Thoracic aorta (tissue), 2 donors: ENCODE results near the gene IL3. TPM values are rescaled to one million over a fixed set of nuclear protein-coding genes. Genes with fewer than 3 reads are reported as not detected.

Source experiments
- ATAC-seq: fragments of 150-250 bp; one replicate; pipeline ENCODE4 v1.8.0; 2017; ENCODE audit warnings: low read depth; ENCODE audit not compliant: insufficient number of reproducible peaks, low FRiP score
- DNase-seq: peaks from one replicate; pipeline ENCODE4 v3.0.0-alpha.2; 2020; ENCODE audit warnings: low spot score
- H3K27ac ChIP-seq, 2 donors: fragments of 200-600 bp; sonication (generic); 1 replicate in 1 of 2; 2 replicates in 1 of 2; pipeline ENCODE4 v1.5.1; 2016; ENCODE audit warnings: mild to moderate bottlenecking in 2 of 2, moderate library complexity in 2 of 2
- H3K27me3 ChIP-seq: fragments of 200-600 bp; sonication (generic); replicated peaks from 2 replicates; pipeline ENCODE4 v1.6.0; 2016; ENCODE audit warnings: mild to moderate bottlenecking; ENCODE audit not compliant: insufficient read depth
- H3K36me3 ChIP-seq: fragments of 200-600 bp; sonication (generic); one replicate; pipeline ENCODE4 v1.5.1; 2016
- H3K4me1 ChIP-seq, 2 donors: fragments of 200-600 bp; sonication (generic); 1 replicate in 1 of 2; 2 replicates in 1 of 2; pipeline versions ENCODE4 v1.5.1 to v1.6.0; 2016; ENCODE audit warnings: low read depth in 2 of 2, mild to moderate bottlenecking in 1 of 2; ENCODE audit not compliant: control insufficient read depth in 1 of 2
- H3K4me3 ChIP-seq: fragments of 200-600 bp; sonication (generic); 2 replicates; pipeline ENCODE4 v1.5.1; 2016; ENCODE audit warnings: mild to moderate bottlenecking
- H3K9me3 ChIP-seq: fragments of 200-600 bp; sonication (generic); 2 replicates; pipeline ENCODE4 v1.5.1; 2016
- CTCF ChIP-seq: fragments of 200-600 bp; sonication (generic); IDR thresholded peaks from one replicate; pipeline ENCODE4 v1.5.1; 2019; ENCODE audit warnings: antibody characterized with exemption
- total RNA-seq, 2 donors: library from RNA; depleted of rRNA; stranded (reverse); fragments of >200 nt; gene quantifications; one replicate each; pipeline versions ENCODE4 v1.1.0 to v1.2.3, GENCODE V29; 2016

The IL3 gene
- total RNA-seq, 2 donors from 2014 or later = not detected

GRCh38 chr5:132013006-132013689, 47.3 kb upstream of the IL3 start:
- peaks cover 0 to 12% of the 10 kb centered on the region in 2 donors for H3K4me1 ChIP-seq
- ATAC-seq (no peak), DNase-seq (no peak)
- H3K4me3 ChIP-seq = no peak overlapping the region
- TF ChIP-seq CTCF = no peak
- H3K36me3 ChIP-seq = no peaks in the 10 kb centered on the region
- H3K27ac ChIP-seq = no peak overlapping the region
- H3K27me3 ChIP-seq = no peaks in the 10 kb centered on the region
- H3K9me3 ChIP-seq = no peaks in the 10 kb centered on the region

DNA sequence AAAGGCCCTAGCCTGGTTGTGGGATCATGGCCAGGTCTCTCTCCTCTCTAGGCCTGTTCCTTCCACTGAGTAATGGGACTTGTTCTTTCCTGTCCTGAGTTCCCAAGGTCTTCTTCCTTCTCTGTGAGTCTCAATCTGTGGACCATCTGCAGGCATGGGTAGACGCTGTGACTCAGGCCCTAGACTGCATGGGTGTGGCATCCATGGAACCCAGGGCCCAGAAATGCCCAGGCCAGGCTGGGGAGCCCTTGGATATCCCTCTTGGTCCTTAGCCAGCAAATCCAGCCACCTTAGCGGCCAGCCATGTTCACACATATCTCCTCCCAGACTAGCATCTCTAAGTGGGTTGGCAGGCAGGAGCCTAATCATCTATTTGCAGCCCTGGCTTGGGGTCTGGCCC, 46.7 kb upstream of the IL3 start:
- no peak for ATAC-seq
- DNase-seq = no peak
- no peak for TF ChIP-seq CTCF

DNA sequence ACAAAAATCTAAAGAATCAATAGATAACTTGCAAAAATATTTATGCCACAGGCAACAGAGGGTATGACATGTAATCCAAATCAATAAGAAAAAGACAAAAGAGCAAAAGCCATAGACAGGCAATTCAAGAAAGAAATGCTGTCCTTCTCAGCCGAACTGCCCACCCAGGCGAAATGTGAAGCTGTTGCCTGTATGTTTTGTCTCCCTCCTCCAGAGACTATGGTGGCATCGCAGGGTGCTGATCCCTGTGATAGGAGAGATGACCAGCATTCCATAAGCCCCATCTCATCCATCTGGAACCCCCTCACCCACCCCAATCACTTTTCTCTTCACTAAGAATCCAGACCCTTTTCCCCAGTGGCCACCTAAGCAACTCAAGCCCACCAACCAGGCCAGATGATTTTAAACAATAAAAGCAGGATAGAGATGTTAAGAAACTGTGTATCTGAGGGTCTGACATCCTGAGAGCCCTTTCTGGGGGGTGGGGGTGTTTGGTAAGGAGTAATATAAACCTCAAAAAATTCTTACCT, 43.7 kb upstream of the IL3 start:
- TF ChIP-seq CTCF = no peak
- DNase-seq (no peak), ATAC-seq (no peak)

More for the DNA sequence above, 46.7 kb upstream of the IL3 start:
- no peaks in the 10 kb centered on the region for H3K36me3 ChIP-seq
- peaks cover 0 to 12% of the 10 kb centered on the region in 2 donors for H3K4me1 ChIP-seq
- no peak overlapping the region for H3K4me3 ChIP-seq
- no peaks in the 10 kb centered on the region for H3K9me3 ChIP-seq
- H3K27me3 ChIP-seq = no peaks in the 10 kb centered on the region
- no peak overlapping the region for H3K27ac ChIP-seq

GRCh38 chr5:132017316-132017715, 43.1 kb upstream of the IL3 start:
- no peak for DNase-seq
- no peaks in the 10 kb centered on the region for H3K27me3 ChIP-seq
- no peaks in the 10 kb centered on the region for H3K4me1 ChIP-seq
- no peaks in the 10 kb centered on the region for H3K36me3 ChIP-seq
- H3K9me3 ChIP-seq = no peaks in the 10 kb centered on the region
- no peak overlapping the region for H3K27ac ChIP-seq
- H3K4me3 ChIP-seq = no peak overlapping the region
- ATAC-seq = no peak
- no peak for TF ChIP-seq CTCF

More for the DNA sequence above, 43.7 kb upstream of the IL3 start:
- Histone ChIP-seq H3K36me3 (no peaks in the 10 kb centered on the region), H3K27me3 (no peaks in the 10 kb centered on the region), H3K4me1 (peaks cover 0 to 4% of the 10 kb centered on the region in 2 donors), H3K4me3 (no peak overlapping the region), H3K27ac (no peak overlapping the region), H3K9me3 (no peaks in the 10 kb centered on the region)

- Histone ChIP-seq H3K4me1 (no peaks in the 10 kb centered on the region), H3K27ac (no peak overlapping the region), H3K27me3 (no peaks in the 10 kb centered on the region), H3K36me3 (no peaks in the 10 kb centered on the region), H3K9me3 (no peaks in the 10 kb centered on the region), H3K4me3 (no peak overlapping the region)
- ATAC-seq (no peak), DNase-seq (no peak)
- TF ChIP-seq CTCF = no peak
Observed at GRCh38 chr5:132017738-132018625, 42.5 kb upstream of the IL3 start.
